GM12878 (cell line): ENCODE data around the gene SLIT2. TPM values are rescaled to one million over a fixed set of nuclear protein-coding genes. Genes with fewer than 3 reads are reported as not detected.

Source experiments
- ATAC-seq: fragments of 200-7000 bp; cut with Tn5 transposase; 3 replicates; pipeline ENCODE4 v1.9.1; 2020; ENCODE audit warnings: mild to moderate bottlenecking, moderate library complexity
- BruUV-seq: library from RNA; stranded (reverse); fragments of 400-500 nt; replicated peaks from 2 replicates; lab custom pipeline; 2021; lab: Mats Ljungman, UMichigan
- CTCF ChIA-PET: fragments of 300-600 bp; sonication (Branson Sonifier 250); formaldehyde crosslinking; extraction: SDS; loops from one replicate; lab custom pipeline; 2021; ENCODE audit warnings: inconsistent platforms; lab: Yijun Ruan, JAX
- POLR2A ChIA-PET: fragments of 350-600 bp; formaldehyde crosslinking; extraction: SDS; loops from one replicate; lab custom pipeline; 2021; ENCODE audit warnings: inconsistent platforms; lab: Charles Lee
- RAD21 ChIA-PET: fragments of 300-600 bp; sonication (Branson Sonifier 250); formaldehyde crosslinking; loops from one replicate; lab custom pipeline; 2023; ENCODE audit warnings: antibody characterized with exemption; ENCODE audit not compliant: unreplicated experiment; lab: Charles Lee
- SMC1A ChIA-PET: fragments of 300-600 bp; sonication (Branson Sonifier 250); formaldehyde crosslinking; loops from one replicate; lab custom pipeline; 2023; ENCODE audit not compliant: unreplicated experiment, uncharacterized antibody; lab: Charles Lee
- DNase-seq: peaks from one replicate; pipeline ENCODE4 v3.0.0-alpha.2; 2011; ENCODE audit warnings: low read depth, low spot score
- FAIRE-seq: peaks from 3 replicates; lab custom pipeline; 2011; peaks lifted over from hg19 to GRCh38; lab: Jason Lieb, UNC
- H2AFZ ChIP-seq: 2 replicates; pipeline ENCODE4 v1.6.0; 2011; ENCODE audit warnings: low read depth, low read length, control low read depth; ENCODE audit not compliant: control insufficient read depth
- H3K27ac ChIP-seq: 2 replicates; pipeline ENCODE4 v1.5.1; 2011; ENCODE audit warnings: control low read depth; ENCODE audit not compliant: control insufficient read depth, insufficient read depth
- H3K27me3 ChIP-seq, 2 experiments: replicated peaks in 1 of 2; 2 replicates each; pipeline versions ENCODE4 v1.6.0 to v1.6.1; 2011; ENCODE audit warnings: low read length in 1 of 2; ENCODE audit not compliant: control insufficient read depth in 2 of 2, insufficient read depth in 2 of 2
- H3K36me3 ChIP-seq, 2 experiments: 2 replicates each; pipeline ENCODE4 v1.5.1; 2011; ENCODE audit warnings: low read length in 1 of 2; ENCODE audit not compliant: control insufficient read depth in 2 of 2, insufficient read depth in 2 of 2
- H3K4me1 ChIP-seq: 2 replicates; pipeline ENCODE4 v1.6.1; 2011; ENCODE audit warnings: mild to moderate bottlenecking, low read length, moderate library complexity, mixed read lengths; ENCODE audit not compliant: control insufficient read depth, insufficient read depth
- H3K4me2 ChIP-seq: 2 replicates; pipeline ENCODE4 v1.6.0; 2011; ENCODE audit warnings: control low read depth; ENCODE audit not compliant: control insufficient read depth, insufficient read depth
- H3K4me3 ChIP-seq: fragments of 200-600 bp; sonication (generic); 2 replicates; pipeline ENCODE4 v1.5.1; 2016
- H3K79me2 ChIP-seq: 2 replicates; pipeline ENCODE4 v1.6.0; 2011; ENCODE audit warnings: low read length; ENCODE audit not compliant: control insufficient read depth, insufficient read depth
- H3K9ac ChIP-seq: 2 replicates; pipeline ENCODE4 v1.8.0; 2011; ENCODE audit warnings: low read length, control low read depth, mixed read lengths; ENCODE audit not compliant: control insufficient read depth, insufficient read depth
- H3K9me3 ChIP-seq: replicated peaks from 3 replicates; pipeline ENCODE4 v1.5.1; 2011; ENCODE audit warnings: mild to moderate bottlenecking, low read length; ENCODE audit not compliant: control insufficient read depth, insufficient read depth
- H4K20me1 ChIP-seq: 2 replicates; pipeline ENCODE4 v1.6.0; 2011; ENCODE audit not compliant: control insufficient read depth, insufficient read depth
- BRCA1 ChIP-seq: IDR thresholded peaks from 2 replicates; pipeline ENCODE4 v1.6.1; 2011; ENCODE audit warnings: low read depth, low read length, improper control_type of control experiment
- DPF2 ChIP-seq: fragments of 450-650 bp; IDR thresholded peaks from 2 replicates; pipeline ENCODE4 v1.6.1; 2017; ENCODE audit warnings: mild to moderate bottlenecking
- ESRRA ChIP-seq: IDR thresholded peaks from 2 replicates; pipeline ENCODE4 v1.6.1; 2012; ENCODE audit warnings: mild to moderate bottlenecking, low read length, improper control_type of control experiment
- FOXM1 ChIP-seq: IDR thresholded peaks from 2 replicates; pipeline ENCODE4 v1.6.1; 2012; ENCODE audit warnings: low read depth, mild to moderate bottlenecking, inconsistent platforms, low read length, moderate library complexity
- GATAD2B ChIP-seq: fragments of 450-650 bp; conservative IDR thresholded peaks from 2 replicates; pipeline ENCODE4 v1.6.1; 2017; ENCODE audit warnings: low read depth, mild to moderate bottlenecking, moderate library complexity
- HDAC2 ChIP-seq: fragments of 200-600 bp; sonication (generic); IDR thresholded peaks from 2 replicates; pipeline ENCODE4 v1.6.1; 2017
- IRF3 ChIP-seq: fragments of 450-650 bp; IDR thresholded peaks from 2 replicates; pipeline ENCODE4 v1.6.1; 2014; ENCODE audit warnings: mild to moderate bottlenecking
- KLF5 ChIP-seq: fragments of 450-650 bp; IDR thresholded peaks from 2 replicates; pipeline ENCODE4 v1.6.1; 2014; ENCODE audit warnings: mild to moderate bottlenecking; ENCODE audit not compliant: partially characterized antibody
- NFYA ChIP-seq: IDR thresholded peaks from 2 replicates; pipeline ENCODE4 v1.6.1; 2011; ENCODE audit warnings: low read depth, mild to moderate bottlenecking, low read length, improper control_type of control experiment, borderline replicate concordance
- PRDM15 ChIP-seq: fragments of 450-650 bp; formaldehyde crosslinking; IDR thresholded peaks from 2 replicates; pipeline ENCODE4 v1.4.0; 2020; ENCODE audit warnings: mild to moderate bottlenecking, moderate library complexity
- SMARCA5 ChIP-seq: fragments of 450-650 bp; IDR thresholded peaks from 2 replicates; pipeline ENCODE4 v1.6.1; 2017; ENCODE audit warnings: mild to moderate bottlenecking
- TCF3 ChIP-seq: IDR thresholded peaks from 2 replicates; pipeline ENCODE4 v1.6.1; 2012; ENCODE audit warnings: low read depth, mild to moderate bottlenecking, low read length, borderline replicate concordance; ENCODE audit not compliant: insufficient read depth
- in situ Hi-C: fragments of 300-500 bp; cut with MboI; formaldehyde crosslinking; loops from 9 replicates; pipeline ENCODE4 v1.14.3; 2018; ENCODE audit warnings: mixed read lengths
- intact Hi-C: fragments of 100-400 bp; cut with micrococcal nuclease; formaldehyde crosslinking; loops from one replicate; pipeline ENCODE4 v1.14.2; 2022; ENCODE audit not compliant: unreplicated experiment
- polyA plus RNA-seq, 11 experiments: library from polyadenylated mRNA; depleted of rRNA in 4 of 11; unstranded in 6 of 11; stranded (reverse) in 5 of 11; fragments of >200 nt; fragmentation: Nextera tagmentation in 4 of 11; fragmentation: Illumina TruSeq in 1 of 11; extraction: Ambion mirVana in 4 of 11; extraction: Trizol in 1 of 11; gene quantifications; 1 replicate in 1 of 11; 2 replicates in 10 of 11; pipeline versions ENCODE4 v1.2.1 to v1.2.3, GENCODE V29; 2011 to 2016; ENCODE audit warnings: inconsistent platforms in 2 of 11, missing spikeins in 2 of 11, low read depth in 1 of 11
- total RNA-seq, 4 experiments: library from RNA; depleted of rRNA in 3 of 4; stranded (reverse); fragments of >200 nt in 3 of 4; fragmentation: Illumina TruSeq in 1 of 4; extraction: Trizol in 1 of 4; gene quantifications; 2 replicates each; pipeline versions ENCODE4 v1.2.1 to v1.2.3, GENCODE V29; 2013 to 2021

SLIT2 gene
- total and polyA plus RNA-seq, 10 of the 15 experiments (the other 5 are each of a cell fraction or from before 2014, with no cell fraction given), result 0.01 to 0.05 TPM; not detected in 8

- CTCF ChIA-PET, result interaction anchor here (1.2 kb wide), 2 partner anchors 13 to 387 kb away, joined by 3 to 4 read pairs; no protein-coding TSS in a partner anchor
- intact Hi-C loops, result no loop called here
- no peak overlapping the region for H3K9ac ChIP-seq
- no peak overlapping the region for H3K4me2 ChIP-seq
- BruUV-seq, result no TSS peak
- RAD21 ChIA-PET, result no interaction called here
- no peak for ATAC-seq
- H3K27ac ChIP-seq, result no peak overlapping the region
- H3K9me3 ChIP-seq, result no peaks in the 10 kb centered on the region
- POLR2A ChIA-PET, result no interaction called here
- H3K79me2 ChIP-seq, result no peaks in the 10 kb centered on the region
- SMC1A ChIA-PET, result interaction anchor here (1.5 kb wide), 1 partner anchor 10 kb away, joined by 4 read pairs; no protein-coding TSS in a partner anchor
- H2AFZ ChIP-seq, result no peak overlapping the region
- TF ChIP-seq IRF3 (no peak), BRCA1 (no peak), HDAC2 (no peak), ESRRA (no peak), NFYA (no peak), GATAD2B (no peak), DPF2 (no peak), SMARCA5 (no peak), FOXM1 (no peak), KLF5 (no peak), TCF3 (no peak), PRDM15 (CRISPR knock-in tag) (no peak)
- TF ChIP-seq, all 136 proteins: peak for 0
- in situ Hi-C loops, result no loop called here
- DNase-seq (no peak), FAIRE-seq (no peak)
- no peaks in the 10 kb centered on the region for H4K20me1 ChIP-seq
- H3K4me3 ChIP-seq, result no peak overlapping the region
- no peaks in the 10 kb centered on the region for H3K27me3 ChIP-seq
- H3K36me3 ChIP-seq, result no peaks in the 10 kb centered on the region
- no peaks in the 10 kb centered on the region for H3K4me1 ChIP-seq
These were observed 46.8 kb downstream of the SLIT2 start for GRCh38 chr4:20298455-20298854.
